NCI-H2107 treated with DMSO at 0.1 percent for 48 hours (cell line): ENCODE results near the gene CDKL4.
"Not testable (repeated sequence)": the region's sequence is repeated elsewhere in the genome, so short reads cannot be mapped to it uniquely, and the experiment has no call there.

Experiments
- DNase-seq: peaks from one replicate; lab custom pipeline; 2025; ENCODE audit not compliant: unreplicated experiment; lab: John Stamatoyannopoulos, UW

Gene CDKL4

GRCh38 chr2:39234754-39235153 lies 9.0 kb downstream of the CDKL4 start:
- DNase-seq = no peak

GRCh38 chr2:39232141-39232540 lies 11.6 kb downstream of the CDKL4 start:
- DNase-seq = no peak

GRCh38 chr2:39228413-39229209 lies 15.2 kb downstream of the CDKL4 start:
- no peak for DNase-seq

DNA sequence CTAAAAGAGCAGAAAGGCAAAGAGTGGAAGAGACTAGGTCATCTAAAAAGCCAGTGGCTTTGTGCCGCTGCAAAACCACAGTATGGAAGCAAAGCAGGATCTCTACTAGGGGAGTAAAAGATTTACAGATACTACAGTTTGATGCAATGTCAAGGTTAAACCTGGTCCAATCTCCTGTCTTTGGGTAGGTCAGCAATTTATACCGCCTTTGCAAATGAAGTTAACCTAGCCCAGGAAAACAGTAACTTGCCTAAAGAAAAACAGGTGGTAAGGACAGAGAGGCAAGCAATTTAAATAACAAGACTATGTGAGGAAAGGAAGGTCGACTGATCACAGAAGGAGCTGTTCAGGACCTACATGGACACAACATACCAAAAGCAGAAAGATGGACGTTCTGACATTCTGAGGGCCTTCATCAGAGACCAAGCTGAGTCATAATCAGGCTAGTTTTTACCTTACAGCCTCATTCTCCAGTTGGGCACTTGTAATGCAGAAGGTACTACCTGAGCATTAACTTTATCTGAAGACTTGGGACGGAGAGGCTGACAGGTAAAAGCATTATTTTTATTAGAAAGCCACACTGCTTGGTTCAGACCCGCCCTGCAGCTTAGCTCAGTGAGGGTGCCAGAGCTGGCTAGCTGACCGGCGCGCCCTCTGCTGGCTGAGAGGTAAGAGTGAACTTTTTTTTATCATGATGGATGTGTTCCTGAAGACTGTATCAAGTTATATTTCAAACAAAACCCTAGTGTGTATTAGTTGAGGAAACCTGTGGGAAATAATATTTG lies 15.9 kb downstream of the CDKL4 start:
- peak; percentile 41 for DNase-seq

DNA sequence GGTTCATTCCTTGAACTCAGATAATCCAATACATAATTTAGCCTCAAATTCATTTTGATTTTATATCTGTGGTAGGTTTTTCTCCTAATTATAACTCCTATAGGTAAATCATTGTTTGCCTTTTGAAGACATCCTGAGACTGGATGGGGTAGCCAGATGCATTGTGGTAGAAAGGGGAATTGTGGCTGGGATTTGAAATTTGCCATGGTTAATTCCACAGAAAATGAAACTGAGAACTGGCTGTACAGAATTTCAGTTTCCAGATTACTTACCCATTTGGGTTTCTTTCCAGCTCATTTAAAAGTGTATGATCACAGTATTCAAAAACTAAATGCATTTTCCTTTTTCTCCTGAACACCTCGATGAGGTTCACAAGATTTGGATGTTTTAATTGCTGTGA lies 18.2 kb downstream of the CDKL4 start:
- DNase-seq = no peak

- no peak for DNase-seq
These were observed 19.9 kb downstream of the CDKL4 start for GRCh38 chr2:39223909-39224308.

DNA sequence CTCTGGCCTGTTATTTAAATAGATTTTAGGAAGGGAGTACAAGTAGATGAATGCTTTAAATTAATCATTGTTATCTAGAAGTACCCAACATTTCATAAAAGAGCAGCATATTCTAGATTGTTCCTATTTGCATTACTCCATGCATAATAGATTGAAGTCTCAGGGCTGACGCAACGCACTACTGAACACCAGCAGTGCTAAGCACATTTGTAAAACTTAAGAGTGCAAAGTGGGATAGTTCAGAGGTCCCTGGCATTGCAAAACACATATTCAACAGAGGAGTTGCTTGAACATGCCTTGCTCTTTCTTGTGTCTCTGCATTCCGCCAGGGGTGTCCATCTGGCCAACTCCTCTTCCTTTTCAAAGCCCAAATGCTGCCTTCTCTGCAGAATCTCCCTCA lies 22.3 kb downstream of the CDKL4 start:
- DNase-seq = no peak

- no peak for DNase-seq
These were observed 23.6 kb downstream of the CDKL4 start for GRCh38 chr2:39220136-39220535.

- DNase-seq = no peak
These were observed 25.4 kb downstream of the CDKL4 start for GRCh38 chr2:39218391-39218790.

GRCh38 chr2:39217192-39217550 lies 26.6 kb downstream of the CDKL4 start:
- DNase-seq = no peak

GRCh38 chr2:39216346-39217191 lies 27.2 kb downstream of the CDKL4 start:
- DNase-seq = no peak

GRCh38 chr2:39215545-39215944 lies 28.2 kb downstream of the CDKL4 start:
- no peak for DNase-seq

GRCh38 chr2:39213015-39213414 lies 30.8 kb downstream of the CDKL4 start:
- no peak for DNase-seq

GRCh38 chr2:39210846-39211245 lies 32.9 kb downstream of the CDKL4 start:
- no peak for DNase-seq

DNA sequence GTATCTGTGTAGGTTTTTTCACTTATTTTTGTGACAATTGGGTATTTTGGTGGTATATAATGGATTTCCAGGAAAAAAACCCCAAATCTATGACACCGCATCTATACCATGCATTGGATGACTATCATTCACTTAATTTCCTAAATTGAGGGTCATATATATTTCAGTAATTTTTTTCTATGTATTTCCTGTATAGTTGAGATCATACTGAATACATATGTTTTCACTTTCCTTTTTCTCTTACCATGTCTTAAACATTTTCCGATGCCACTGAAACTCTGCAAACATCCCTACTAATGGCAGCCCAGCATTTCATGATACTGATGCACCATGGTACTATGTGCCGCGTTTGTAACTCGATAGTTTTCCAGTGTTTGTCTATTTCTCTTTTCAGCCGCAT lies 40.4 kb downstream of the CDKL4 start:
- DNase-seq = no peak

DNA sequence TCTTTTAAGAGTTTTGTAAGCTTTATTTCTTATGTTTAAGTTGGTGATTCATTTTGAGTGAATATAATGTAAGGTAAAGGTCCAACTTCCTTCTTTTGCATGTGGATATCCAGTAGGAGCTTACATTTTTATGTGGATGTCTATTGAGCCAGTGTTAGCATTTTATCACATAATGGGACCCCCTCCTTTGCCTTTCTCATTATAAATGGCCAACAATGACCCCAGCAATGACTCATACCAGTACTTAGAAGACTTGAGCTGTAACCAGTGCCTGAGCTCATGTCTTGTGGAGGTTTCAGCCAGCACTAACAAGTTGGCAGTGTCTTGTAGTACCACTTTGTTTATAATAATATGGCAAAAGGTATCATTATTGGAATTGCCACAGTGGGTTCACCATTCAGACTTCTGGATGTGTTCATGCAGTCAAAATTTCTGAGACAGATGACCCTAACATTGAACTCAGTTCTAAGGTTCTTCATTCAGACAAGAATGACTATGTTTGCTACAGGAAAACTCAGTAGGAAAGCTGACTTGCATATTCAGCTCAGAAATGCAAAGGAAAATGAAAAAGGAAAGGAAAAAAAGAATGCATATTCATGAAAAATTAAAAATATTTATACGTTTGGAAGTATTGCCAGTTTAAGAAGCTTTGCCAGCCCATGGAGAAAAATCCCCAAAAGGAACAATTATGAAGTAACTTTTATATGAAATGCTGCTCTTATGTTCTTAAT lies 41.0 kb downstream of the CDKL4 start:
- DNase-seq = no peak

GRCh38 chr2:39197003-39197402 lies 46.8 kb downstream of the CDKL4 start:
- not testable (repeated sequence) for DNase-seq

DNA sequence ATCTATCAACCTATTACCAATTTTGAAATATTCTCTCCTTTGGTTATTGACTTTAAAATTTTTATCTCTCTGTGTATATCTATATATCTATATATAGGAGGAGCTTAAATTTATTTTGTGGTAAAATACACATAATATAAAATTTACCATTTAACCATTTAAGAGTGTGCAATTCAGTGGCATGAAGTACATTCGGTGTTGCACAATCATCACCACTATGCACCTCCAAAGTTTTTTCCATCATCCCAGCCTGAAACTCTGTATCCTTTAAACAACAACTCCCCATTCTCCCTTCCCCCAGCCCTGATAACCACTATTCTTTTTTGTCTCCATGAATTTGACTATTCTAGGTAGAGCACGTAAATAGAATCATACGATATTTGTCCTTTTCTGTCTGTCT lies 49.1 kb downstream of the CDKL4 start:
- no peak for DNase-seq

DNA sequence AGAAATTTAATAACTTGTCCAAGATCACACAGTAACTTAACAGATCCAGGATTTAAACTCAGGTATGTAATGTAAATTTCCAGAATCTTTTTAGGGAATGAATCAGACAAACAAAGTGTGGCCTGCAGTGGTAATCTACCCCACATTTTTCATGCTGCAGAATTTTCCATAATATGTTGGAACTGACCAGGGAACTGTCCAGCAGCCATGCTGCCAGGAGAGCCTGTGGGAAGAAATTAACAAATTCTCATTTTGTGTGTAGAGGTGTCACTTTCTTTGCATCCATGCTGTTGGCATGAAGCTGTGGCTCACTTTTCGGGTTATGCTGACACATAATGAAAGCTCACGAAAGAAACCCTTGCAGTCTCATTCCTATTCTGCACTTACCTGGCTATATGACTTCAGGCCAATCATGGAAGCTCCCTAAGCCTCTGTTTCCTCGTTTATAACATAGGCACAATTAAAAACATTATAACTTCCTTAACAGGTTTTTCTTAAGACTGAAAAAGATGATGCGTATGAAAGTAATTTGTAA lies 54.7 kb downstream of the CDKL4 start:
- DNase-seq = no peak

DNA sequence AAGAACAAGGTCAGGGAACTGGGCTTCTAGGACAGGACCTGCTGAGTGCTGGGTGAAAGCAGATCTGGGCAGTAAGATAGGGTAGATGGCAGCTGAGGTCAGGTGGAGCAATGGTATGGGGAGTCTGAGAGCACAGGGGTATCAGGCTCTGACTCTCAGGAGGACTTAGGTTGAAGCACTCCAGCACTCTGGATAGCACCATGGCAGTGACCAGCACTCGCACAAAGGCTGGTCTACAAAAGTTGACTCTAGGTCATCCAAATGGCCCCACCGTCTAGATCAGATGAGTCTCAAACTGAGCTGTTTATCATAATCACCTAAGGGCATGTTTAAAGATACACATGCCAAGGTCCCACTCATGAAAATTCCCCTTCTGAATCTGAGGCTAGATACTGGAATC lies 60.1 kb downstream of the CDKL4 start:
- DNase-seq = no peak

- no peak for DNase-seq
These were observed 62.5 kb downstream of the CDKL4 start for GRCh38 chr2:39181297-39181696.
